HL-60 (cell line): ENCODE data around the gene PPEF2.
"Not testable (repeated sequence)": the region's sequence is repeated elsewhere in the genome, so short reads cannot be mapped to it uniquely, and the experiment has no call there.

ENCODE experiments used
- DNase-seq, 2 experiments: peaks; one replicate each; pipeline ENCODE4 v3.0.0-alpha.2; 2010 to 2020; ENCODE audit warnings: low read depth in 1 of 2, low spot score in 1 of 2
- H3K27ac ChIP-seq: fragments of 250-450 bp; sonication (Bioruptor Pico); replicated peaks from 2 replicates; pipeline ENCODE4 v1.5.1; 2020; ENCODE audit warnings: mild to moderate bottlenecking, moderate library complexity
- H3K27me3 ChIP-seq: fragments of 250-450 bp; sonication (Bioruptor Pico); 2 replicates; pipeline ENCODE4 v1.5.1; 2021; ENCODE audit warnings: mild to moderate bottlenecking, moderate library complexity; ENCODE audit not compliant: insufficient read depth, poor library complexity, severe bottlenecking
- H3K4me3 ChIP-seq: replicated peaks from 2 replicates; pipeline ENCODE4 v1.5.1; 2011; ENCODE audit warnings: mild to moderate bottlenecking, control low read depth, low read length; ENCODE audit not compliant: insufficient read depth
- CTCF ChIP-seq: IDR thresholded peaks from one replicate; pipeline ENCODE4 v1.5.1; 2011; ENCODE audit warnings: low read length, control low read depth, inconsistent platforms; ENCODE audit not compliant: insufficient read depth
- GABPA ChIP-seq: IDR thresholded peaks from 2 replicates; pipeline ENCODE4 v1.6.1; 2012; ENCODE audit warnings: low read depth
- POLR2AphosphoS5 ChIP-seq: IDR thresholded peaks from 2 replicates; pipeline ENCODE4 v1.6.1; 2012; ENCODE audit warnings: low read depth
- REST ChIP-seq: IDR thresholded peaks from 2 replicates; pipeline ENCODE4 v1.6.1; 2012; ENCODE audit warnings: low read depth; ENCODE audit not compliant: insufficient replicate concordance
- SPI1 ChIP-seq: IDR thresholded peaks from 2 replicates; pipeline ENCODE4 v1.6.1; 2012; ENCODE audit warnings: low read depth, mild to moderate bottlenecking, borderline replicate concordance

The PPEF2 gene

GRCh38 chr4:75849461-75849860 is 52.8 kb downstream of the PPEF2 start:
- DNase-seq: peak; percentile 46 to 73
- no peak overlapping the region for H3K4me3 ChIP-seq
- H3K27me3 ChIP-seq: no peaks in the 10 kb centered on the region
- TF ChIP-seq CTCF: no peak
- TF ChIP-seq GABPA: no peak
- no peak for TF ChIP-seq SPI1
- TF ChIP-seq REST: no peak
- TF ChIP-seq POLR2AphosphoS5: no peak
- no peak overlapping the region for H3K27ac ChIP-seq

GRCh38 chr4:75848891-75849290 is 53.4 kb downstream of the PPEF2 start:
- DNase-seq: no peak
- H3K27ac ChIP-seq: no peak overlapping the region
- no peak overlapping the region for H3K4me3 ChIP-seq
- TF ChIP-seq POLR2AphosphoS5 (no peak), REST (no peak), GABPA (no peak), CTCF (no peak), SPI1 (no peak)
- no peaks in the 10 kb centered on the region for H3K27me3 ChIP-seq

GRCh38 chr4:75848171-75848760 is 54.0 kb downstream of the PPEF2 start:
- peak; percentile 64 to 82 for DNase-seq
- H3K27ac ChIP-seq, H3K27me3 ChIP-seq, H3K4me3 ChIP-seq: not testable (repeated sequence)

GRCh38 chr4:75845992-75846391 is 56.3 kb downstream of the PPEF2 start:
- TF ChIP-seq POLR2AphosphoS5 (no peak), CTCF (no peak), SPI1 (no peak), GABPA (no peak), REST (no peak)
- Histone ChIP-seq H3K27ac (no peak overlapping the region), H3K4me3 (no peak overlapping the region), H3K27me3 (no peaks in the 10 kb centered on the region)
- no peak for DNase-seq
